GM21529 (cell line): ENCODE data around the gene GALNT17.
"Not testable (repeated sequence)": the region's sequence is repeated elsewhere in the genome, so short reads cannot be mapped to it uniquely, and the experiment has no call there.

Source experiments
- ATAC-seq: cut with Tn5 transposase; IDR thresholded peaks from one replicate; pipeline ENCODE4 v1.9.1; 2021; ENCODE audit not compliant: unreplicated experiment

GALNT17 gene

GRCh38 chr7:71718563-71718962 lies 586.6 kb downstream of the GALNT17 start:
- ATAC-seq = no peak

GRCh38 chr7:71721742-71722141 lies 589.8 kb downstream of the GALNT17 start:
- ATAC-seq = no peak

GRCh38 chr7:71723859-71724258 lies 591.9 kb downstream of the GALNT17 start:
- no peak for ATAC-seq

- ATAC-seq = no peak
Measured at GRCh38 chr7:71727347-71727746, 595.4 kb downstream of the GALNT17 start.

GRCh38 chr7:71731740-71732139 lies 599.8 kb downstream of the GALNT17 start:
- no peak for ATAC-seq

GRCh38 chr7:71733107-71733870 lies 601.3 kb downstream of the GALNT17 start:
- no peak for ATAC-seq

- no peak for ATAC-seq
Measured at GRCh38 chr7:71735961-71736556, 604.1 kb downstream of the GALNT17 start.

- not testable (repeated sequence) for ATAC-seq
Measured at GRCh38 chr7:71737931-71738540, 606.1 kb downstream of the GALNT17 start.

GRCh38 chr7:71739520-71740173 lies 607.7 kb downstream of the GALNT17 start:
- ATAC-seq = no peak

GRCh38 chr7:71740174-71740560 lies 608.2 kb downstream of the GALNT17 start:
- ATAC-seq = no peak

GRCh38 chr7:71746006-71746405 lies 614.1 kb downstream of the GALNT17 start:
- no peak for ATAC-seq

GRCh38 chr7:71750290-71750689 lies 618.3 kb downstream of the GALNT17 start:
- ATAC-seq = no peak

GRCh38 chr7:71752171-71752935 lies 620.4 kb downstream of the GALNT17 start:
- no peak for ATAC-seq

- no peak for ATAC-seq
Measured at GRCh38 chr7:71753236-71753635, 621.3 kb downstream of the GALNT17 start.

GRCh38 chr7:71753956-71754664 lies 622.2 kb downstream of the GALNT17 start:
- ATAC-seq = no peak

GRCh38 chr7:71754828-71755227 lies 622.9 kb downstream of the GALNT17 start:
- no peak for ATAC-seq

- ATAC-seq = no peak
Measured at GRCh38 chr7:71761336-71761735, 629.4 kb downstream of the GALNT17 start.
